ENCODE results near the gene TMEM19. TPM values are rescaled to one million over a fixed set of nuclear protein-coding genes. Genes with fewer than 3 reads are reported as not detected.

Gene TMEM19
- polyA plus RNA-seq, 1 of the 3 experiments (the other 2 are of a cell fraction) = 12.6 TPM

DNA sequence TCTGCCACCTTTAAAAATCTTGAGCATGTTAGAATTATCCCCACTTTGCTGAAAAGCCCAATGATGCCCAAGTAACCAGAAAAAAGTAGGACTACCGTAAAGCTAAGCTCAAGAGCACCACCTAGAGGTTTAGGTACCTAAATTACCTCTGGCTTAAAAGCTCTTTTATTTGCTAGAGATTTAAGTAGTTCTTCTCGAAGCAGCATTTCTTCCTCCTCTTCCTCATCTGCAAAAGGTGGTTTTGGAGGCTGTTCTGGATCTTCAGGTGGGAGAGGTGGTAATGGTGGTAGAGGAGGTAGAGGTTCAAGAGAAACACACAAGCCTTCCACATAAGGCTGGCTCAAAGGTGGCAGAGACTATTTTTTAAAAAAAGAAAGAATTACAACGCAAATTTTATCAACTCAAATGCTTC is 49.2 kb upstream of the TMEM19 start (continued):
- TF ChIP-seq REST (IDR thresholded peaks at IDR 0.05; ENCODE audit: low read depth, low read length) = no peak
- TF ChIP-seq SIN3A (IDR thresholded peaks at IDR 0.05; ENCODE audit: borderline replicate concordance, low read depth, low read length) = no peak

DNA sequence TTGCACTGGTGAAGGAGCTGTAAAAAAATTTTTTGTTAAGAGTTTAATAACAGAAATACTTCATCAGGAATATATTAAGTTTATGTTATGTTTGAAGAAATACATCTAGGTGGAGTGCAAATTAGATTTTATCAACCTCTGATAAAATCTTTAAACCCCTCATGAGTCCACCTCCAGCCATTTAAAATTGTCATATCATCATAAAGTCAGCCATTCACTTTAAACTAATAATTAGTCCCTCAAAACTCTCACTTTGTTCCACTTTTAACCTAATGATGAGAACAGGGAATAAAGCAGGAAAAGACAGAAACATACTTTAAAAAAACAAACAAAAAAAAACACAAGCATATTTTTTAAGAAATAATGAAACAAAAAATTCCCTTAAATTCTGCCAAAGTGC is 47.4 kb upstream of the TMEM19 start:
- Histone ChIP-seq H3K27me3 (ENCODE audit: insufficient read depth) (no peaks in the 10 kb centered on the region), H3K9me2 (no peaks in the 10 kb centered on the region), H3K27ac (ENCODE audit: low read depth in 2 of 2, low read length in 1 of 2) (no peak overlapping the region), H3K4me2 (no peak overlapping the region), H4K20me1 (ENCODE audit: insufficient read depth) (no peaks in the 10 kb centered on the region), H3K36me3 (replicated peaks in 1 of 2; ENCODE audit: control insufficient read depth in 1 of 2, insufficient read depth in 2 of 2, low read length in 1 of 2) (peaks cover 79 to 94% of the 10 kb centered on the region in 2 experiments), H2AFZ (ENCODE audit: low read depth) (no peak overlapping the region), H3K9ac (no peak overlapping the region), H3F3A (replicated peaks; ENCODE audit: insufficient read depth) (peaks cover 20% of the 10 kb centered on the region), H3K4me1 (ENCODE audit: control insufficient read depth in 1 of 2, insufficient read depth in 2 of 2, low read depth in 1 of 2, low read length in 1 of 2) (peaks cover 0 to 12% of the 10 kb centered on the region in 2 experiments; a peak in 2 of 4 replicates), H3K79me2 (ENCODE audit: insufficient read depth) (peaks cover 39% of the 10 kb centered on the region), H3K9me3 (no peaks in the 10 kb centered on the region), H3K4me3 (ENCODE audit: low read depth in 2 of 2, low read length in 1 of 2) (no peak overlapping the region)
- no peak for DNase-seq
- ChIA-PET CTCF (interaction anchor here (0.9 to 4.6 kb wide), 2 partner anchors 107 to 222 kb away, joined by 4 to 33 read pairs; no protein-coding TSS in a partner anchor), POLR2A (no interaction called here)
- TF ChIP-seq POLR2AphosphoS5 (IDR thresholded peaks at IDR 0.05; ENCODE audit: low read depth, low read length) (no peak), EP300 (IDR thresholded peaks at IDR 0.05; ENCODE audit: borderline replicate concordance in 1 of 2, low read depth in 1 of 2, low read length in 1 of 2) (no peak), GABPA (IDR thresholded peaks at IDR 0.05; ENCODE audit: low read depth) (no peak), TEAD4 (IDR thresholded peaks at IDR 0.05; ENCODE audit: borderline replicate concordance, insufficient read depth) (no peak), NRF1 (IDR thresholded peaks at IDR 0.05; ENCODE audit: low read depth, low read length) (no peak), NFIC (IDR thresholded peaks at IDR 0.05; ENCODE audit: borderline replicate concordance) (no peak), SMC3 (IDR thresholded peaks at IDR 0.05; ENCODE audit: low read depth, low read length) (no peak), ZBTB33 (IDR thresholded peaks at IDR 0.05; ENCODE audit: borderline replicate concordance, low read depth) (no peak), RFX5 (IDR thresholded peaks at IDR 0.05; ENCODE audit: low read length) (no peak), FOXJ3 (CRISPR knock-in tag; IDR thresholded peaks at IDR 0.05) (no peak), USF1 (IDR thresholded peaks at IDR 0.05; ENCODE audit: borderline replicate concordance, low read depth) (no peak), SIN3A (IDR thresholded peaks at IDR 0.05; ENCODE audit: borderline replicate concordance, low read depth, low read length) (no peak), ELF1 (IDR thresholded peaks at IDR 0.05) (no peak), JUND (IDR thresholded peaks at IDR 0.05) (no peak), REST (IDR thresholded peaks at IDR 0.05; ENCODE audit: low read depth, low read length) (no peak)
- TF ChIP-seq, protein P1, sequence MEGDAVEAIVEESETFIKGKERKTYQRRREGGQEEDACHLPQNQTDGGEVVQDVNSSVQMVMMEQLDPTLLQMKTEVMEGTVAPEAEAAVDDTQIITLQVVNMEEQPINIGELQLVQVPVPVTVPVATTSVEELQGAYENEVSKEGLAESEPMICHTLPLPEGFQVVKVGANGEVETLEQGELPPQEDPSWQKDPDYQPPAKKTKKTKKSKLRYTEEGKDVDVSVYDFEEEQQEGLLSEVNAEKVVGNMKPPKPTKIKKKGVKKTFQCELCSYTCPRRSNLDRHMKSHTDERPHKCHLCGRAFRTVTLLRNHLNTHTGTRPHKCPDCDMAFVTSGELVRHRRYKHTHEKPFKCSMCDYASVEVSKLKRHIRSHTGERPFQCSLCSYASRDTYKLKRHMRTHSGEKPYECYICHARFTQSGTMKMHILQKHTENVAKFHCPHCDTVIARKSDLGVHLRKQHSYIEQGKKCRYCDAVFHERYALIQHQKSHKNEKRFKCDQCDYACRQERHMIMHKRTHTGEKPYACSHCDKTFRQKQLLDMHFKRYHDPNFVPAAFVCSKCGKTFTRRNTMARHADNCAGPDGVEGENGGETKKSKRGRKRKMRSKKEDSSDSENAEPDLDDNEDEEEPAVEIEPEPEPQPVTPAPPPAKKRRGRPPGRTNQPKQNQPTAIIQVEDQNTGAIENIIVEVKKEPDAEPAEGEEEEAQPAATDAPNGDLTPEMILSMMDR (IDR thresholded peaks at IDR 0.05) = no peak
- TF ChIP-seq, protein P2, sequence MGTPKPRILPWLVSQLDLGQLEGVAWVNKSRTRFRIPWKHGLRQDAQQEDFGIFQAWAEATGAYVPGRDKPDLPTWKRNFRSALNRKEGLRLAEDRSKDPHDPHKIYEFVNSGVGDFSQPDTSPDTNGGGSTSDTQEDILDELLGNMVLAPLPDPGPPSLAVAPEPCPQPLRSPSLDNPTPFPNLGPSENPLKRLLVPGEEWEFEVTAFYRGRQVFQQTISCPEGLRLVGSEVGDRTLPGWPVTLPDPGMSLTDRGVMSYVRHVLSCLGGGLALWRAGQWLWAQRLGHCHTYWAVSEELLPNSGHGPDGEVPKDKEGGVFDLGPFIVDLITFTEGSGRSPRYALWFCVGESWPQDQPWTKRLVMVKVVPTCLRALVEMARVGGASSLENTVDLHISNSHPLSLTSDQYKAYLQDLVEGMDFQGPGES (IDR thresholded peaks at IDR 0.05; ENCODE audit: low read depth, low read length) = no peak

Data from SK-N-SH (cell line).